Frontal cortex (tissue), 4 donors: ENCODE results near the gene F13B. TPM values are rescaled to one million over a fixed set of nuclear protein-coding genes. Genes with fewer than 3 reads are reported as not detected.
"Not testable (repeated sequence)": the region's sequence is repeated elsewhere in the genome, so short reads cannot be mapped to it uniquely, and the experiment has no call there.

Experiments
- DNase-seq, 2 donors: peaks; one replicate each; pipeline ENCODE4 v3.0.0; 2012; ENCODE audit warnings: low spot score in 2 of 2
- FAIRE-seq: peaks from 2 replicates; lab custom pipeline; 2012; peaks lifted over from hg19 to GRCh38; lab: Jason Lieb, UNC
- total RNA-seq: library from RNA; depleted of rRNA; stranded (reverse); fragments of >200 nt; gene quantifications from one replicate; pipeline ENCODE4 v1.2.3, GENCODE V29; 2014
- donor health status: control.
- donor health status: control.
- donor health status: control.

Gene F13B
- total RNA-seq, 1 donor from 2014 or later = not detected

DNA sequence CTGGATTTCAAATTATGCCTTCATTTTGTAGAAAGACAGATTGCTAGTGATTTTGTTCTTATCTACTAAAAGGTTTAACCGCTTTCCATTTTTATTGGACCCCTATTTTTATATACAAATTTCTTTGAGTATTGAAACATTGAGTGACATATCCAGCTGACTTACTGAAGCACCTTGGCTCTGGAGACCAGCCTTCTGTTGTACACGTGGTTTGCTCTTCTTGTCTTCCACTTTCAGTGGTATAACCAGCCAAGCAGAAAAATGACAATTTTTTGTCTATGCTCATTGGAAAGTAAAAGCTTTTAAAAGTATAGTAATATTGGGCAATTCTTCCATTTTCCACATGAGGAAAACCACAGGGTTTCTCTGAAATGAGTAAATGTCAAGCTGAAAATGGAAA lies 4.4 kb downstream of the F13B start:
- DNase-seq (no peak), FAIRE-seq (no peak)

DNA sequence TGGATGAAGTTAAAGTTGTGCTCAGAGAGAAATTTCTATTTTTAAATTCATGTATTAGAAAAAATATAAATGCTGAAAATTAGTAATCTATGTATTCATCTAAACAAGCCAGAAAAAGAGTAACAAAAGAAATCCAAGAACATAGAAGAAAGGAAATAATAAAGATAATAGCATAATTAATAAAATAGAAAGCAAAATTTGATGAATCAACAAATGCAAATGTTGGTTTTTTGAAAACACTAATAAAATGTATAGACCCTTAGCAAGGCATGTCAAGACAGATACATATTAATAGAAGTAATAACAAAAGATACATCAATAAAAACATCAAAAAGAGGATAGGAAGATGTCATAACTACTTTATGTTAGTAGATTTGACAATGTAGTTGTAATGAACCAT lies 18.0 kb downstream of the F13B start:
- no peak for FAIRE-seq
- DNase-seq = no peak

DNA sequence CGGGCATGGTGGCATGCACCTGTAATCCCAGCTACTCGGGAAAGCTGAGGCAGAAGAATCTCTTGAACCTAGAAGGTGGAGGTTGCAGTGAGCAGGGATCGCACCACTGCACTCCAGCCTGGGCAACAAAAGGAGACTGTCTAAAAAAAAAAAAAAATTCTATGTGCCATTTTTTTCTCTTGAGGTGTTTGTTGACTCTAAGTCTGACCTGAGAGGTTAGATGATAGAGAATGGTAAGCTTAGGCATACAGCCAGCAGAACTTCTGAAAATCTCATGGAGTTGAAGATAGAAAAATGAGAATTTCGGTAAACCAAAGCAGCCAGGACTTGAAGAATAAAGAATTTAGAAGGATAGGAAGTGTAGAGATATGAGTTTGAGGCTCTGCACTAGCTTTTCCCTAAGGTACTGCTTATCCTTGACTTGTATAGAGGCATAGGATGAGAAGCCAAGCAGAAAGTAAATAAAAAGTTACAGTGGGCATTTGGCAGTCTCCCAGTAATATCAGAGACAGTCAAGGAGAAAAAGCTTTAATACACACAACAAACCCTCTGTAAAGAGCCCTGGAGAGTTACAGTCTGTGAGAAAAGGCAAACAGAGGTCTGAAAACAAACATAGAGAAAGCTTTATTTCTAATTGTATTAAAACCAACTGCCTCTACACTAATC lies 24.3 kb downstream of the F13B start:
- FAIRE-seq = no peak
- DNase-seq = no peak

DNA sequence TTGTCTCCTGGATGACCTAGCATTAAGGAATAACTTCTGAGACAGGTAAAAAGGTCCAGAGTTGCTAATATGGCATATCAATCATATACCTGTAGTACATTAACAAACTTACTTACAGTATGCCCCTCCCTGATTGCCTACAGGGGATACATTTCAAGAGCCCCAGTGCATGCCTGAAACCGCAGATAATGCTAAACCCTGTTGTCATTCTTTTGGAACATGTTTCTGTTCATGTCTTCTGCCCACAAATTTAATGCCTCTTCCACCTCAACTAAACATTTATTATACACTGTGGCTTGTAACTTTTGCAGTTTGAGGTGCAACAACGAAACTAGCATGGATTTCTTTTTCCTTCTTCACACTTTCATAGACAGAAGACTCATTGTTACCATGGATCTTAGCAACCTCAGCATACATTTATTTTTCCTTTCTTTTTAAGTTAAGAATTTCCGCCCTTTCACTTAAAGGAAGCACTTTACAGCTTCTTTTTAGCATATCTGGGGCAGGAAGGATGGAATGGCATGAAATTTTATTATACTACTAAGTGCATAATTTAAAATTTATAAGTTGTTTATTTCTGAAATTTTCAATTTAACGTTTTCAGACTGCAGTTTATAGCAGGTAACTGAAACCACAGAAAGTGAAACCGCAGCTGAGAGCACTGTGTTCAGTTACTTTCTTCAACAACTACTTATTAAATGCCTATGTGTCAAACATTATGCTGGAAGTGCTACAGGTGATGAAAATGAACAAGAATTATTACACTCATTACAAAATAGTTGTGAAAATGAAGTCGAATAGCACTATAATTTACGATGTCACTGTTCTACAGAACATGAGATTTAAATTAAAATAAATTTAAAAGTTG lies 25.3 kb downstream of the F13B start:
- DNase-seq (no peak), FAIRE-seq (no peak)

DNA sequence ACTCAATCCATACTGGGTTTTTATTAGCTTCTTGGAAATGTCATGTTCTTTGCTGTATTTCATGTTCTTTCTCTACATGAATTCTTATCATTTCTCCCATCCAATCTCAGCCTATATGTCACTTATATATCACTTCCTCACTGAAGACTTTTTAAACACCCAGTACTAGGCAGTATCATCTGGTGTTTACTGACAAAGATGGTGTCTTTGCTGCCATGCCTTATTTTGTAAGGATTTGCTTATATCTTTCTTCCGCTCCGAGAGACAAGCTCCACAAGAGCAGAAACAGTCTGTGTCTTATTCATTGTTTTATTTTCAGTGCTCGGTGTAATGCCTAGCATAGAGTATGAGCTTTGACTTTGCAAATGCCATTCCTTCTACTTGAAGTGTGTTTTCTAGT lies 30.2 kb downstream of the F13B start:
- DNase-seq (no peak), FAIRE-seq (no peak)

DNA sequence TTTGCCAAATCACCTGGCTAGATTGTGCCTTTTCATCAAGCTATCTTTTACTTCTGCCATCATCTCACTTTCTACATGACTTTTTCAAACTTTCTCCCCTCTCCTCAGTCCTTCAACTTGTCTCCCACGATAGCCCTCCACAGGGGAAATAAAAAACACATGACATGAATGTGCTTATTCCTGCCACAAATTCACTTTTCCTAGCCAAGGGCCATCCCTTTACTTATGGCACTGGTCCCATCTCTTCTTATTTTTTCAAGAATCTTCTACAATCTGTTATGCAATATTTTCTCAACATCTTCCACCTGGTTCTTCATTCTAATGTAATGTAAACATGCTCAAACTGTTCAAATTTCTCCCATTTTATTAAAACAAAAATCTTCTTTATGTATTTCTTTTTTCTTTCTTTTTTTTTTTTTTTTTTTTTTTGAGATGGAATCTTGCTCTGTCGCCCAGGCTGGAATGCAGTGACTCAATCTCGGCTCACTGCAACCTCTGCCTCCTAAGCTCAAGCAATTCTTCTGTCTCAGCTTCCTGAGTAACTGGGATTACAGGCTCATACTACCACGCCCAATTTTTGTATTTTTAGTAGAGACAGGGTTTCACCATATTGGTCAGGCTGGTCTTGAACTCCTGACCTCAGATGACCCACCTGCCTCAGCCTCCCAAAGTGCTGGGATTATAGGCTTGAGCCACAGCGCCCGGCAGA lies 32.3 kb downstream of the F13B start:
- FAIRE-seq = not testable (repeated sequence)

DNA sequence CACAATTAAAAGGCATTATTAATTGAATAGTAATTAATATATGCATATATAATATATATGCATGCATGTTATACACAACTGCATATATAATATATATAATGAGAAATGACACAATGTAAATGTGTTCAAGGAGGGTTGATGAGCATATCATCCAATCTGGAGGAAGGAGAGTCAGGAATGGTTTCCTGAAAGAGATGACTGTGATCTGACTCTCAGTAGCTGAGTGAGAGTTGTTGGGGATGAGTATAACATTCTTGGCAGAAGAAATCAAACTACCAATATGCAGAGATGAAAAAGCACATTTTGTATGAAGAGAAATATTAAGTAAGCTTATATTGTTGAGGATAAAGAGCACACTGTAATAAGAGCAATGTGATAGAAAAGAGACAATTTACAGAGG lies 37.3 kb downstream of the F13B start:
- DNase-seq = no peak
- no peak for FAIRE-seq

More for the DNA sequence above, 32.3 kb downstream of the F13B start:
- DNase-seq = not testable (repeated sequence)

DNA sequence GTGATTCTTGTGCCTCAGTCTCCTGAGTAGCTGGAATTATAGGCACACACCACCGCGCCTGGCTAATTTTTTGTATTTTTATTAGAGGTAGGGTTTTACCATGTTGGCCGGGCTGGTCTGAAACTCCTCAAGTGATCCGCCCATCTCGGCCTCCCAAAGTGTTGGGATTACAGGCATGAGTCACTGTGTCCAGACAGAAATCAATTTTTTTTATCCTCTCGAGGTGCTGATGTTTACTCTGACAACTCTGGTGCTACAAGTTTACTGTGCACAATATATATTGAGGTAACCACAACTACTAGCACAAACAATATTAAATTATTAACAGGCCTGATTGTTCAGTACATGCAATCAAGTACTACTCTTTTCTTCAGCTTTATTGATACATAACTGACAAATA lies 39.7 kb downstream of the F13B start:
- DNase-seq (no peak), FAIRE-seq (no peak)

DNA sequence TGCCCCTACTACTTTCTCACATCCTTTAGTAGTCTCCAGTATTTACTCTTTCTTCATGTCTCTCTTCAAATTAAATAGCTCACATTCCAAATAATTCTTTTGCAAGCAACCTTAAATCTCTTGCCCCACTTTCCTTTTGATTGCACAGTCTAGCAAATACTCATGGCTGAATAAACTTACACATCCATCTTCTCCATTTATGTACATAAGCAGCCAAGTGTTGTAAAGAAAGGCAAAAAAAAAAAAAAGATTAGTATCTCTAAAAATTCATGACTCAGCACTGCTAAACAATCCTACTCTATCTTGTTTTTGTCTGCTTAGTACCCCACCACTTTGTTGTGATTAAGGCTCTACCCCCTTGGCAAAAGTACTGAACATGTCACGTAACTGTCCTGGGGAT lies 42.6 kb downstream of the F13B start:
- FAIRE-seq (no peak), DNase-seq (no peak)

DNA sequence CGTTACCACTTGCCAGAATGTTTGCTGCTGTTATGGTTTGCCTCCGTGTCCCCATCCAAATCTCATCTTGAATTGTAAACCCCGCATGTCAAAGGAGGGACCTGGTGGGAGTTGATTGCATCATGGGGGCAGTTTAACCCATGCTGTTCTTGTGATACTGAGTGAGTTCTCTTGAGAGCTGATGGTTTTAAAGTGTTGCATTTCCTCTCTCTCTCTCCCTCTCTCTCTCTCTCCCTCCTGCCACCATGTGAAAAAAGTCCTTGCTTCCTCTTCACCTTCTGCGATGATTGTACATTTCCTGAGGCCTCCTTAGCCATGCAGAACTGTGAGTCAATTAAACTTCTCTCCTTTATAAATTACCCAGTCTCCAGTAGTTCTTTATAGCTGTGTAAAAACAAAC lies 45.3 kb downstream of the F13B start:
- DNase-seq = no peak
- FAIRE-seq = no peak

DNA sequence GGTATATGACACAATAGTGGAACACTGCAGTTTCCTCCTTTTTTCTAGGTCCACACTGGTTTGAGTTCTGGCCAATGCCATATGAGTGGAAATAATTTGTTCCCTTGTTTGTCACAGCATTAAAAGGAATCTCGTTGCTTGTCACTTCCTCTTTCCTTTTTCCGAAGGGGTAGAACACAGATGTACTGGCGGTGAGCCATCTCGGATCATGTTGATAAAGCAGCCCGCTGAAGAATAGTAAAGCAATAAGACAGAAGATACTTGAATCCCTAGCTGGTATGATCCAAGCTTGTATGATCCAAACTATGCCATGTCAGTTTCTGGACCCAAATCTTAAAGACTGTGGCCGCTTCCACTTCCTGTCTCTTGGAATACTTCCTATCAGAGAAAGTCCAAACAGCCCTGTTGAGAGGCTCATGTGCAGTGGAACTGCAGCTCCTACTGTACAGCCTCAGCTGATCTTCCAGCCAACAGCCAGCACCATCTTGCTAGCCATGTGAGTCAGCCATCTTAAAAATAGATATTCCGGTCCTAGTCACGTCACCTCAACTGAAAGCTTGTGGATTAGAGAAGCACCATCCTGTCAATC lies 49.4 kb downstream of the F13B start:
- DNase-seq (no peak), FAIRE-seq (no peak)

DNA sequence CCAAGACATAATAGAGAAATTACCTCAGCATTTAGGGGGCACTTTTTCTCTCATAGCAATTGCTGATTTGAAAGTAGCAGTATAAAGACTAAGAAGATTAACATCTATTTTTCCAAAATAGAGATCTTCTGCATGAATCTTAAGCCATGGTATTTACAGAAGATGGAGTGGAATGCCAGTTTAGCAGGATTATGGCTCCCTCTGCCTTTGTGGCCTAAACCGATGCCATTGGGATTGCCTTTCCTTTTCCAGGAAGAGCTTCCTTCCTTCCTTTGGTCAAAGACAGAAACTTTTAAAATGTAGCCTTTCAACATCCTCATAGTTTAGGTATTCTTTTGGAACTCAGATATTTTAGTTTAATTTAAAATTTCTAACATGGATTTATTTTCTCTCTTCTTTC lies 50.3 kb downstream of the F13B start:
- no peak for DNase-seq
- no peak for FAIRE-seq

DNA sequence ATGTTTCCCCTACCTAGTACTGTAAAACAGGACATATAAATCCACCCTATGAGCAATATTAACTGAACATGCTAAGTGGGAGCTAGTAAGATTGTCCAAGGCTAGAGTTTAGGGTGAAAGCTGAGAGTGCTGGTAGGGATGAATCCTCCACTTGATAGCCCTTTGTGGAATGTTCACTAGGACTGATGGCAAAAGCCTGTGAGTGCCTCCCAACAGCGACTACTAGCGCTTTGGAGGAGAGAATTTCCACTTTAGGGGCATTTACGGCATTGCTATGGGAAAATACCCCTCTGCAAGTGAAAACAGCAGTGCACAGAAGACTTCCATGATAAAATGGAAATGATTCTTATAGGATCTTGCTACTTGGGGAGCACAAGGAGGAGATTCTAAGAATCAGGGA lies 53.8 kb downstream of the F13B start:
- FAIRE-seq (no peak), DNase-seq (no peak)

DNA sequence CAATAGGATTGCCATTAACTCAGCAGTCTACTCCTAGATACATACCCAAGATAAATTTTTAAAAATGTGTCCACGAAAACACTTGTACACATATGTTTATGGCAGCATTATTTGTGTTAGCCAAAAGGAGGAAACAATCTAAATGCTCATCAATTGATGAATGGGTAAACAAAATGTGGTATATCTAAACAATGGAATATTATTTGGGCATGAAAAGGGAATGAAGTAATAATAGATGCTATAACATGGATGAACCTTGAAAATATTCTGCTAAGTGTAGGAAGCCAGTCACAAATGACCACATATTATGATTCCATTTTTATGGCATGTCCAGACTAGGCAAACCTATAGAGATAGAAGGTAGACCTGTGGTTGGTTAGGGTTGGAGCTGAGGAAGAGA lies 55.4 kb downstream of the F13B start:
- no peak for DNase-seq
- no peak for FAIRE-seq

DNA sequence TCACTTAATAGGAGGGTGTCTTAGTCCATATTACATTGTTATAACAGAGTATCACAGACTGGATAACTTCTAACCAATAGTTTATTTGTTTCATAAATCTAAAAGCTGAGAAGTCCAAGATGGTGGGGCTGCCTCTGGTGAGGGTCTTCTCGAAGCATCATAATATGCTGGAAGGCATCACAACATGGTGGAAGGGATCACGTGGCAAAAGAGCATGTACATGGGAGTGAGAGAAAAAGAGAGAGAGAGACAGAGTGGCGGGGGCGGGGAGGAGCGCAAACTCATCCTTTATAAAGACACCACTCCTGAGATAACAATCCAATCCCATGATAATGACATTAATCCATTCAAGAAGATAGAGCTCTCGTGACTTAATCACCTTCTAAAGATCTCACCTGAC lies 58.2 kb downstream of the F13B start:
- FAIRE-seq (no peak), DNase-seq (no peak)

DNA sequence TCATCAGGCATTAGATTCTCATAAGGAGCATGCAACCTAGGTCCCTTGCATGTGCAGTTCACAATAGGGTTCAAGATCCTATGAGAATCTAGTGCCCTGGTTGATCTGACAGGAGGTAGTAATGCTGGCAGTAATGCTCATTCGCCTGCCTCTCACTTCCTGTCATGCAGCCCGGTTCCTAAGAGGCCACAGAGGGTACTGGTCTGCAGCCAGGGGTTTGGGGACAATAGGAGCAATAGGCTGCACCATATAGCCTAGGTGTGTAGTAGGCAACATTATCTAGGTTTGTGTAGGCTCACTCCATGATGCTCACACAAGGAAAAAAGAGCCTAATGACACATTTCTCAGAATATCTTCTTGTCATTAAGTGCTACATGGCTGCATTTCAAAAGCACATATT lies 63.9 kb downstream of the F13B start:
- DNase-seq (no peak), FAIRE-seq (no peak)

DNA sequence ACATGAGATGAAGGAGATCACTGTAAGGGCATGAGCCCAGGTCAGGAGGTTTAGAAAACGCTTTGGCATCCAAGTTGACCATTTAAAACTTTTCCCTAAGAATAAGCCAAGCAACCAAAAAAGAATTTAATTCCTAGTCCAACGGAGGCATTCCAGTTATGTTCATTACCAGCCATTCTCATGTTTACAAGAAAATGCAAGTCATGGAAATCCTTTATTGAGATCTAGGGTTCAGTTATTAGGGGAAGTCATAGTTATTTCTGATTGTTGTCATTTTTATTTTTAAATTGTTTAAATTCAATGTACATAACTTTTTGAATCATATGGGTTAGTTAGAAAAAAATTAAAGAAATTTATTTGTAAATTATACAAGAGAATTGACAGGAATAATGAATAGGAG lies 65.2 kb downstream of the F13B start:
- no peak for DNase-seq
- no peak for FAIRE-seq

DNA sequence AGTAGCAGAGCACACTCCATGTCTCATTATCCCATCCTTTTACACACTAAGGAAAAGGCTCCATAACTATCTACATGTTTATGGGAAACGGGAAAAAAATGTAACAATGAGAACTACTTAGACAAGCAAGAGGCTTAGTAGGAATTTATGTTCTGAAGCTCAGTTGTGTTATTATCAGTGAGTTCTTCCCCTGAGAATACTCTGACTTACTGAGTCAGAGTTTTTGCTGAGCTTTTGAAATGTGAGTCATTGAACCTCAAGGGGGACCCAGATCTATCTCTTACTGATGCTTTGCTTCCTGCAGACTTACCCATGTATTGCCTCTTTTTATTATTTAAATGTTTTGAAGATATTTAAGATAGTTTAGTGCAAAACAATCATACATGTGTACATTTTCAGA lies 69.6 kb downstream of the F13B start:
- no peak for DNase-seq
- FAIRE-seq = no peak

DNA sequence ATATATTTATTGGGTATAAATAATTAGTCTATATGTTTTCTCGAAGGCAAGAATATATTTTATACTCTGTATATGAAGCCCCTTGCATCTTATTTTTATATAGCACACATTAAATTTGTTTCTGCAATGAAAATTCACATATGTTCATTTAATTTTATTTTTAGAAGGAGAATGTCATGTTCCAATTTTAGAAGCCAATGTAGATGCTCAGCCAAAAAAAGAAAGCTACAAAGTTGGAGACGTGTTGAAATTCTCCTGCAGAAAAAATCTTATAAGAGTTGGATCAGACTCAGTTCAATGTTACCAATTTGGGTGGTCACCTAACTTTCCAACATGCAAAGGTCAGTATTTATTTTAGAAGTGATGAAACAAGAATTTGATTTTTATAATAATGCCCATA lies 73.1 kb downstream of the F13B start:
- FAIRE-seq = no peak
- DNase-seq = no peak

DNA sequence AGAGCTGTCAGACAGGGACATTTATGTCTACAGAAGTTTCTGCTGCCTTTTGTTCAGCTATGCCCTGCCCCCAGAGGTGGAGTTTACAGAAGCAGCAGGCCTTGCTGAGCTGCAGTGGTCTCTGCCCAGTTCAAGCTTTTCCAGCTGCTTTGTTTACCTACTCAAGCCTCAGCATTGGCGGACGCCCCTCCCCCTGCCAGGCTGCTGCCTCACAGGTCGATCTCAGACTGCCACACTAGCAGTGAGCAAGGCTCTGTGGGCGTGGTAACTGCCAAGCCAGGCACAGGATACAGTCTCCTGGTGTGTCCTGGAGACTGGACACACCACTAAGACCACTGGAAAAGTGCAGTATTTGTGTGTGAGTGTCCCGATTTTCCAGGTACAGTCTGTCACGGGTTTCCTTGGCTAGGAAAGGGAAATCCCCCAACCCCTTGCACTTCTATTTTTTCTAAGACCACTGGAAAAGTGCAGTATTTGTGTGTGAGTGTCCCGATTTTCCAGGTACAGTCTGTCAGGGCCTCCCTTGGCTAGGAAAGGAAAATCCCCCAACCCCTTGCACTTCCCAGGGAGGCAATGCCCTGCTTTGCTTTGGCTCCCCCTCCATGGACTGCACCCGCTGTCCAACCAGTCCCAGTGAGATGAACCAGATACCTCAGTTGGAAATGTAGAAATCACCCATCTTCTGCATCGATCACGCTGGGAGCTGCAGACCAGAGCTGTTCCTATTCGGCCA lies 75.0 kb downstream of the F13B start:
- DNase-seq, FAIRE-seq: not testable (repeated sequence)
